ENCODE measurements around the gene FPR2.

DNA sequence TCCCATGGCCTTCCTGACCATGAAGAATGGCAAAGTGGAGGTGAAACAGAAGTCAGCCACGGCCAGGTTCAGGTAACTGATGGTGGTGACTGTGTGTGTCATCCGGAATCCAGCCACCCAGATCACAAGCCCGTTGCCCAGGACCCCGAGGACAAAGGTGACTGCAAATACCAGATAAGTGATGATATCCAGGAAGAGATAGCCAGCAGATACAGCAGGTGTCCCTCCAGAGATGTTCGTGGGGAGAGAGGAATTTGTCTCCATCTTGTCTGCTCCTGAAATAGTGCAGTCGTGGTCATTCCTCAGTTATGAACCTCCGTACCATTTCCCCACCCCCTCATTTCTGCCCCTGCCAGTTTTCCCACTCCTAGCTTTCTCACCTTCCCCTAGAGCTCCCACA, 14.2 kb upstream of the FPR2 start:
- TF ChIP-seq, protein P1, sequence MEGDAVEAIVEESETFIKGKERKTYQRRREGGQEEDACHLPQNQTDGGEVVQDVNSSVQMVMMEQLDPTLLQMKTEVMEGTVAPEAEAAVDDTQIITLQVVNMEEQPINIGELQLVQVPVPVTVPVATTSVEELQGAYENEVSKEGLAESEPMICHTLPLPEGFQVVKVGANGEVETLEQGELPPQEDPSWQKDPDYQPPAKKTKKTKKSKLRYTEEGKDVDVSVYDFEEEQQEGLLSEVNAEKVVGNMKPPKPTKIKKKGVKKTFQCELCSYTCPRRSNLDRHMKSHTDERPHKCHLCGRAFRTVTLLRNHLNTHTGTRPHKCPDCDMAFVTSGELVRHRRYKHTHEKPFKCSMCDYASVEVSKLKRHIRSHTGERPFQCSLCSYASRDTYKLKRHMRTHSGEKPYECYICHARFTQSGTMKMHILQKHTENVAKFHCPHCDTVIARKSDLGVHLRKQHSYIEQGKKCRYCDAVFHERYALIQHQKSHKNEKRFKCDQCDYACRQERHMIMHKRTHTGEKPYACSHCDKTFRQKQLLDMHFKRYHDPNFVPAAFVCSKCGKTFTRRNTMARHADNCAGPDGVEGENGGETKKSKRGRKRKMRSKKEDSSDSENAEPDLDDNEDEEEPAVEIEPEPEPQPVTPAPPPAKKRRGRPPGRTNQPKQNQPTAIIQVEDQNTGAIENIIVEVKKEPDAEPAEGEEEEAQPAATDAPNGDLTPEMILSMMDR (IDR thresholded peaks at IDR 0.05) = no peak
- no peak for TF ChIP-seq POLR2AphosphoS5 (IDR thresholded peaks at IDR 0.05)
- TF ChIP-seq POLR2A (IDR thresholded peaks at IDR 0.05) = no peak
